Endothelial cell of umbilical vein (primary cell): ENCODE measurements around the gene GMEB2.

ENCODE experiments used
- CTCF ChIP-seq, 2 donors: IDR thresholded peaks; 1 replicate in 1 of 2; 2 replicates in 1 of 2; pipeline ENCODE4 v1.5.1; 2011; ENCODE audit warnings: low read length in 2 of 2, mild to moderate bottlenecking in 2 of 2, moderate library complexity in 2 of 2, control low read depth in 1 of 2, inconsistent platforms in 1 of 2, low read depth in 1 of 2; ENCODE audit not compliant: insufficient read depth in 1 of 2; ENCODE audit errors: extremely low read depth in 1 of 2
- MAX ChIP-seq: IDR thresholded peaks from 2 replicates; pipeline ENCODE4 v1.6.1; 2011; ENCODE audit not compliant: insufficient read depth, insufficient read length

GRCh38 chr20:63585616-63586565 lies 41.0 kb downstream of the GMEB2 start:
- TF ChIP-seq CTCF (IDR thresholded peaks at IDR 0.05; ENCODE audit: extremely low read depth in 1 of 2, insufficient read depth in 1 of 2, low read depth in 1 of 2, low read length in 2 of 2) (no peak), MAX (no peak)
